Thymus (tissue), 11 donors: ENCODE results near the gene ETHE1. TPM values are rescaled to one million over a fixed set of nuclear protein-coding genes. Genes with fewer than 3 reads are reported as not detected.
A peak's percentile ranks its signal among the peaks of the same experiment; 100 is the strongest.

Source experiments
- DNase-seq, 9 donors: peaks; one replicate each; pipeline ENCODE4 v3.0.0-alpha.2; 2013; ENCODE audit warnings: low spot score in 9 of 9, low read depth in 6 of 9, missing footprints in 1 of 9
- H3K27ac ChIP-seq, 2 donors: one replicate each; pipeline ENCODE4 v1.5.1; 2013; ENCODE audit warnings: control low read depth in 1 of 2, low read depth in 1 of 2, low read length in 1 of 2, mild to moderate bottlenecking in 1 of 2, moderate library complexity in 1 of 2
- H3K27me3 ChIP-seq, 2 donors: one replicate each; pipeline ENCODE4 v1.5.1; 2013; ENCODE audit warnings: low read length in 1 of 2; ENCODE audit not compliant: control insufficient read depth in 2 of 2, insufficient read depth in 1 of 2
- H3K36me3 ChIP-seq, 2 donors: one replicate each; pipeline ENCODE4 v1.5.1; 2013; ENCODE audit warnings: low read length in 1 of 2, mild to moderate bottlenecking in 1 of 2, moderate library complexity in 1 of 2; ENCODE audit not compliant: control insufficient read depth in 2 of 2, insufficient read depth in 2 of 2
- H3K4me1 ChIP-seq, 2 donors: one replicate each; pipeline ENCODE4 v1.5.1; 2013; ENCODE audit warnings: low read length in 2 of 2; ENCODE audit not compliant: control insufficient read depth in 2 of 2, insufficient read depth in 2 of 2
- H3K4me3 ChIP-seq, 2 donors: one replicate each; pipeline ENCODE4 v1.5.1; 2013; ENCODE audit warnings: low read length in 2 of 2, control low read depth in 1 of 2, mild to moderate bottlenecking in 1 of 2
- H3K9me3 ChIP-seq, 2 donors: one replicate each; pipeline ENCODE4 v1.5.1; 2013; ENCODE audit warnings: low read length in 1 of 2, mild to moderate bottlenecking in 1 of 2; ENCODE audit not compliant: control insufficient read depth in 2 of 2, insufficient read depth in 1 of 2
- WGBS: extraction: QIAGEN DNeasy Blood & Tissue Kit; methylation state at CpG from one replicate; pipeline ENCODE4 v1.1.7; 2013; 5-methylcytosine and 5-hydroxymethylcytosine counted together
- polyA plus RNA-seq: library from polyadenylated mRNA; stranded (reverse); fragments of 200-250 nt; gene quantifications from one replicate; pipeline ENCODE4 v1.2.3, GENCODE V29; 2013
- total RNA-seq: library from RNA; stranded (reverse); fragments of 120-200 nt; gene quantifications from one replicate; pipeline ENCODE4 v1.2.4, GENCODE V29; 2013
- donor health status: healthy.

ETHE1 gene
- total and polyA plus RNA-seq, 2 donors: 32.3 to 44.8 TPM

GRCh38 chr19:43479961-43480561 lies 46.9 kb downstream of the ETHE1 start:
- DNase-seq: no peak
- Histone ChIP-seq H3K4me1 (peaks cover 0 to 7% of the 10 kb centered on the region in 2 donors), H3K4me3 (no peak overlapping the region), H3K27ac (no peak overlapping the region), H3K36me3 (peaks cover 5 to 8% of the 10 kb centered on the region in 2 donors), H3K9me3 (no peaks in the 10 kb centered on the region), H3K27me3 (no peaks in the 10 kb centered on the region)
- WGBS: 98% methylated on average over 4 of the region's 4 CpGs

- Histone ChIP-seq H3K27me3 (no peaks in the 10 kb centered on the region), H3K9me3 (no peaks in the 10 kb centered on the region), H3K4me3 (no peak overlapping the region), H3K4me1 (peaks cover 0 to 12% of the 10 kb centered on the region in 2 donors), H3K27ac (no peak overlapping the region), H3K36me3 (peaks cover 5 to 8% of the 10 kb centered on the region in 2 donors)
- no peak for DNase-seq
- 98% methylated on average over 15 of the region's 15 CpGs for WGBS
These were observed 47.8 kb downstream of the ETHE1 start for GRCh38 chr19:43479226-43479625.

DNA sequence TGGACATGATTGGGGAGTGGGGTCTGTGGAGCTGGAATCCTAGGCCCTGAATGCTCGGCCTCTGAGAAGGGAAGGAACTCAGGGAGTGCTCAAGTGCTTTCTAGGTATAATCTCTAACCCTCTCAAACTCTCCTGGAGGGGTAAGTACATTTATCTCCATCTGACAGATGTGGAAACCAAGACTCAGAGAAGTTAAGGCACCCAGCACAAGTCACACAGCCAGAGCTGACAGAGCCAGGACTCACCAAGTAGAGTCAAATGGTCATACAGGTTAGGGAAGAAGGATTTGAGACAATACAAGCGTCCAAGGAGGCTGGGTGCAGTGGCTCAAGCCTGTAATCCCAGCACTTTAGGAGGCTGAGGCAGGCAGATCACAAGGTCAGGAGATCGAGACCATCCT lies 48.7 kb downstream of the ETHE1 start:
- Histone ChIP-seq H3K36me3 (peaks cover 5 to 8% of the 10 kb centered on the region in 2 donors), H3K9me3 (no peaks in the 10 kb centered on the region), H3K4me3 (no peak overlapping the region), H3K27me3 (no peaks in the 10 kb centered on the region), H3K27ac (no peak overlapping the region), H3K4me1 (peaks cover 0 to 12% of the 10 kb centered on the region in 2 donors)
- no peak for DNase-seq
- 100% methylated on average over 3 of the region's 3 CpGs for WGBS

- Histone ChIP-seq H3K4me3 (no peak overlapping the region), H3K27ac (no peak overlapping the region), H3K9me3 (no peaks in the 10 kb centered on the region), H3K4me1 (peaks cover 0 to 12% of the 10 kb centered on the region in 2 donors), H3K36me3 (peaks cover 5 to 8% of the 10 kb centered on the region in 2 donors), H3K27me3 (no peaks in the 10 kb centered on the region)
- DNase-seq: no peak
These were observed 50.4 kb downstream of the ETHE1 start for GRCh38 chr19:43476606-43477005.

DNA sequence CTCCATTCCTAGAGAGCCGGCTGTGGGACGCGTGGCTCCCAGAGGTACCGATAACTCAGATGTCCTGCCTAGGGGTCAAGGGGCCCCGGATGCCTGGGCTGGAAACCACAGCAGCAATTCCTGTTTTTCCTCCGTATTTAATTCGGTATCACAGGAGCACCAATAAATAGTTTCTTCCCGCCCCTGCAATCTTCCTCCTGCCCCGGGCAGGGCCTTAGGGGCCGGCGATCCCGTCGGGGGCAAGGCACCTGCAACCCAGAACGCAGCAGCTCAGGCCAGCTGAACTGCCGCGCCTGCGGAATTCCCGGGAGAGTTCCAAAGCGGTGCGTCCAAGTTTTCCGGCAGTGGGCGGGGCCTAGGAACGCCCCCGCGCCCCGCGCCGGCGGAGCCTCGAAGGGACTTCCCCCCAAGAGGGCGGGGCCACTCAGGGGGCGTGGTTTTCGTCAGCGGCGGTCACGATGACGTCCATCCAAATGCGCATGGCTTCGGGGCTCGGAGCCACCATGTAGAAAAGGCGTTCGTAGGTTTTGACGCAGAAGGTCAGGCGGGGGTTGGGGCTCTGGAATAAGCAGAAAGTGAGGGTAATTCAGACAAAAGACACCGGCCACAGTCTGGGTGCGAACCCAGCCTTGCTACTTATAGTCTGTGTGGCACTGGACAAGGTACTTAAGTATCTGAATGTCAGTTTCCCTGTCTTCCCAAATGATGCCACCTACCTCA lies 51.9 kb downstream of the ETHE1 start:
- peaks cover 0 to 19% of the 10 kb centered on the region in 2 donors for H3K4me1 ChIP-seq
- H3K36me3 ChIP-seq: peaks cover 5% of the 10 kb centered on the region in 2 donors
- H3K4me3 ChIP-seq: peak overlapping the region; percentile 45 to 48
- H3K27me3 ChIP-seq: no peaks in the 10 kb centered on the region
- H3K27ac ChIP-seq: peak overlapping the region; percentile 63 to 64
- 14% methylated on average over 46 of the region's 46 CpGs for WGBS
- peak; percentile 57 to 94 (median 84) for DNase-seq
- H3K9me3 ChIP-seq: no peaks in the 10 kb centered on the region

DNA sequence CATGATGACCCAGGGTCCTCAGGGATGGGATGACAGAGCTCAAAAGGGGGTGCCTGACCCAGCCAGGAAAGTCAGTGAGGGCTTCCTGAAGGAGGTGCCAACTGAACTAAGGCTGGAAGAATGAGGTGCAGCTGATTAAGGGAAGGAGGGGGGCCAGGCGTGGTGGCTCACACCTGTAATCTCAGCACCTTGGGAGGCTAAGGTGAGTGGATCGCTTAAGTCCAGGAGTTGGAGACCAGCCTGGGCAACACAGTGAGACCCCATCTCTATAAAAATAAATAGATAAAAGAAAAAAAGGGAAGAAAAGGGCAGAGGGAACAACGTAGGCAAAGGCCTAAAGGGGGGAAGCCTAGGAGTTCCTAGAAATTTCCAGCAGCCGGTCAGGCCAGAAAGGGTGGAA lies 52.5 kb downstream of the ETHE1 start:
- DNase-seq: no peak
- Histone ChIP-seq H3K4me3 (no peak overlapping the region), H3K36me3 (peaks cover 5% of the 10 kb centered on the region in 2 donors), H3K27me3 (no peaks in the 10 kb centered on the region), H3K4me1 (peaks cover 2 to 25% of the 10 kb centered on the region in 2 donors), H3K27ac (peak overlapping the region in 1 of 2 donors; percentile 63), H3K9me3 (no peaks in the 10 kb centered on the region)
- WGBS: 96% methylated on average over 4 of the region's 4 CpGs

GRCh38 chr19:43471091-43471490 lies 55.9 kb downstream of the ETHE1 start:
- peaks cover 16 to 41% of the 10 kb centered on the region in 2 donors for H3K4me1 ChIP-seq
- no peak overlapping the region for H3K4me3 ChIP-seq
- no peak overlapping the region for H3K27ac ChIP-seq
- H3K36me3 ChIP-seq: no peaks in the 10 kb centered on the region
- no peak for DNase-seq
- 87% methylated on average over 5 of the region's 5 CpGs for WGBS
- no peaks in the 10 kb centered on the region for H3K9me3 ChIP-seq
- peaks cover 0 to under 1% of the 10 kb centered on the region in 2 donors for H3K27me3 ChIP-seq

DNA sequence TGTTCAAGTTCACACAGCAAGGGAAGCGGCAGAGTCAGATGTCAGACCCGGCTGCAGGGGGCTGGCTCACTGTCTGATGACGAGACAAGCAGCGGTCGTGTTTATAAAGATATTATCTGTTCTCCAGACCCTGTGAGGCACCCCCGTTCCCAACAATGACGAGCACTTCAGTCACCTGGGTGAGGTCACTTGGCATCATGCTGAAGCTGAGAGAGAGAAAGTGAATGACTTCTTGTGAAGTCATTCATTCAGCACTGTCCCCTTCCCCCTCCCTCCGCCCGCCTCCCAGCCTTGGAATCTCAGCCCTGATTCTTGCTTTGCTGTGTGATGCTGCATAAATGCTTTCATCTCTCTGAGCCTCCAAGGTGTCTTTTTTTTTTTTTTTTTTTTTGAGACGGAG lies 56.7 kb downstream of the ETHE1 start:
- Histone ChIP-seq H3K4me1 (peaks cover 22 to 42% of the 10 kb centered on the region in 2 donors), H3K27ac (peak overlapping the region; percentile 46 to 60), H3K27me3 (peaks cover 2 to 8% of the 10 kb centered on the region in 2 donors), H3K9me3 (no peaks in the 10 kb centered on the region), H3K36me3 (no peaks in the 10 kb centered on the region), H3K4me3 (no peak overlapping the region)
- WGBS: 87% methylated on average over 10 of the region's 10 CpGs
- peak in 2 of 9 donors; percentile 32 to 49 for DNase-seq

DNA sequence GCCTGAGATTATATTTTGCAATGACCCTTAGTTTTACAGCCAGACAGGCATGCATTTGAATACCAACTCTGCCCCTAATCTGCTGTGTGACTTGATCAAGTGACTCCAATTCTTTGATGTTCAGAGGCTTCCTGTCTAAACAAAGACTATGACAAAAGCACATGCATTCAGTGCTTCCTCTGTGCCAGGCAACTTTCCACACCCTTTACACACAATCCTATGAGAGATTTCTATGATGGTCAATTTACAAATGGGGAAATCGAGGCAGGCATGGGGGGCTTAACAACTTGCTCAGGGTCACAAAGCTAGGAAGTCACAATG lies 57.9 kb downstream of the ETHE1 start:
- no peak overlapping the region for H3K4me3 ChIP-seq
- H3K36me3 ChIP-seq: no peaks in the 10 kb centered on the region
- peaks cover 27 to 41% of the 10 kb centered on the region in 2 donors for H3K4me1 ChIP-seq
- peak overlapping the region; percentile 78 to 85 for H3K27ac ChIP-seq
- WGBS: 80% methylated on average over 1 of the region's 1 CpG
- DNase-seq: peak in 7 of 9 donors; percentile 37 to 84 (median 62)
- no peaks in the 10 kb centered on the region for H3K9me3 ChIP-seq
- peaks cover 4 to 20% of the 10 kb centered on the region in 2 donors for H3K27me3 ChIP-seq
